Stimulated activated effector memory CD8-positive, alpha-beta T cell treated with anti-CD3 and anti-CD28 coated beads, Interleukin-12 subunit alpha, Interleukin-12 subunit beta, amount 100 ng/mL, for 72 hours (primary cell): ENCODE results near the gene MAGI3.

Experiments
- ATAC-seq: fragments of 150-1000 bp; cut with Tn5 transposase; 2 replicates; pipeline ENCODE4 v1.10.0; 2021
- DNase-seq, 2 donors: peaks; one replicate each; pipeline ENCODE4 v3.0.0; 2021 to 2022; ENCODE audit warnings: low spot score in 2 of 2
- H3K27ac Mint-ChIP-seq: one replicate; pipeline ENCODE4 v1.8.0; 2022; ENCODE audit warnings: mild to moderate bottlenecking, mixed read lengths
- H3K36me3 Mint-ChIP-seq: one replicate; pipeline ENCODE4 v1.8.0; 2022; ENCODE audit warnings: mild to moderate bottlenecking, mixed read lengths
- H3K4me1 Mint-ChIP-seq: one replicate; pipeline ENCODE4 v1.8.0; 2022; ENCODE audit warnings: mixed read lengths
- H3K4me3 Mint-ChIP-seq: one replicate; pipeline ENCODE4 v1.8.0; 2022; ENCODE audit warnings: mild to moderate bottlenecking, mixed read lengths
- H3K9me3 Mint-ChIP-seq: one replicate; pipeline ENCODE4 v1.8.0; 2022; ENCODE audit warnings: mixed read lengths

The MAGI3 gene

GRCh38 chr1:113721010-113721409 lies 330.7 kb downstream of the MAGI3 start:
- no peak overlapping the region for H3K4me3 Mint-ChIP-seq
- no peak overlapping the region for H3K27ac Mint-ChIP-seq
- DNase-seq (no peak), ATAC-seq (no peak)
- H3K9me3 Mint-ChIP-seq = peaks cover 3% of the 10 kb centered on the region
- no peaks in the 10 kb centered on the region for H3K4me1 Mint-ChIP-seq
- peaks cover 56% of the 10 kb centered on the region for H3K36me3 Mint-ChIP-seq

- ATAC-seq (no peak), DNase-seq (no peak)
- Mint-ChIP-seq H3K27ac (no peak overlapping the region), H3K4me1 (no peaks in the 10 kb centered on the region), H3K4me3 (no peak overlapping the region), H3K36me3 (peaks cover 31% of the 10 kb centered on the region), H3K9me3 (no peaks in the 10 kb centered on the region)
Measured at GRCh38 chr1:113732802-113733201, 342.5 kb downstream of the MAGI3 start.

GRCh38 chr1:113734357-113735055 lies 344.2 kb downstream of the MAGI3 start:
- Mint-ChIP-seq H3K27ac (no peak overlapping the region), H3K4me1 (no peaks in the 10 kb centered on the region), H3K4me3 (no peak overlapping the region), H3K36me3 (peaks cover 31% of the 10 kb centered on the region), H3K9me3 (no peaks in the 10 kb centered on the region)
- DNase-seq (no peak), ATAC-seq (no peak)
